ENCODE measurements around the gene SLIT3. TPM values are rescaled to one million over a fixed set of nuclear protein-coding genes. Genes with fewer than 3 reads are reported as not detected.

The SLIT3 gene
- total and polyA plus RNA-seq, 2 donors (not counting 3 experiments of a cell fraction or from before 2014, with no cell fraction given): 0.90 to 1.0 TPM

- no TSS peak for BruUV-seq (replicated peaks)
- Histone ChIP-seq H3K9me1 (replicated peaks; ENCODE audit: control insufficient read depth, extremely low read depth, insufficient read depth, low read length) (no peaks in the 10 kb centered on the region), H3K4me3 (replicated peaks in 1 of 3; ENCODE audit: insufficient read depth in 1 of 3, low read depth in 1 of 3, low read length in 3 of 3) (no peak overlapping the region), H3K9ac (replicated peaks; ENCODE audit: extremely low read depth, insufficient read depth, low read length) (no peak overlapping the region), H2AFZ (ENCODE audit: low read depth, low read length) (no peak overlapping the region), H4K20me1 (replicated peaks; ENCODE audit: control insufficient read depth, extremely low read depth, insufficient read depth, low read length) (no peaks in the 10 kb centered on the region), H3K4me1 (ENCODE audit: control insufficient read depth, extremely low read depth, insufficient read depth, low read length) (no peaks in the 10 kb centered on the region), H3K9me3 (replicated peaks; ENCODE audit: control insufficient read depth, insufficient read depth, low read length) (no peaks in the 10 kb centered on the region), H3K36me3 (ENCODE audit: control insufficient read depth in 2 of 2, extremely low read depth in 1 of 2, insufficient read depth in 2 of 2, low read length in 2 of 2) (no peaks in the 10 kb centered on the region), H3K79me2 (ENCODE audit: control insufficient read depth, insufficient read depth, low read length) (no peaks in the 10 kb centered on the region), H3K27me3 (ENCODE audit: control insufficient read depth in 2 of 2, insufficient read depth in 2 of 2, low read length in 2 of 2) (no peaks in the 10 kb centered on the region), H3K4me2 (ENCODE audit: insufficient read depth, low read length) (no peak overlapping the region), H3K27ac (ENCODE audit: insufficient read depth, low read depth, low read length) (no peak overlapping the region)
- dilution Hi-C loops (cut with MboI; ENCODE audit: extremely low pct_ligation_motif_present, low sequenced_read_pairs) (no loop called here), intact Hi-C loops (cut with micrococcal nuclease) (no loop called here)
- TF ChIP-seq MYC (IDR thresholded peaks at IDR 0.05; ENCODE audit: low read depth, low read length): no peak
- TF ChIP-seq EZH2 (IDR thresholded peaks at IDR 0.05; ENCODE audit: borderline replicate concordance, low read depth, low read length, severe bottlenecking): no peak
- TF ChIP-seq MAX (IDR thresholded peaks at IDR 0.05; ENCODE audit: insufficient read depth, insufficient read length): no peak
- TF ChIP-seq JUN (IDR thresholded peaks at IDR 0.05; ENCODE audit: borderline replicate concordance, insufficient read depth, insufficient read length, low read depth): no peak
- no peak for TF ChIP-seq GATA2 (IDR thresholded peaks at IDR 0.05; ENCODE audit: insufficient read depth, insufficient read length, low read depth, low read length)
- TF ChIP-seq FOS (IDR thresholded peaks at IDR 0.05; ENCODE audit: borderline replicate concordance, insufficient read depth, low read length): no peak
- no peak for TF ChIP-seq POLR2A (IDR thresholded peaks at IDR 0.05; ENCODE audit: low read depth, low read length)
- TF ChIP-seq CTCF (IDR thresholded peaks at IDR 0.05; ENCODE audit: extremely low read depth in 1 of 2, insufficient read depth in 1 of 2, low read depth in 1 of 2, low read length in 2 of 2): no peak
- no peak for TF ChIP-seq POLR2AphosphoS5 (IDR thresholded peaks at IDR 0.05; ENCODE audit: insufficient read depth, low read depth, low read length)
- DNase-seq (ENCODE audit: low read depth, low spot score) (no peak), FAIRE-seq (no peak)
- POLR2A ChIA-PET: no interaction called here
- CTCF ChIA-PET: interaction anchor here (2.1 kb wide), 1 partner anchor 9 kb away, joined by 5 read pairs; no protein-coding TSS in a partner anchor
Observed at GRCh38 chr5:168895295-168896071, 405.5 kb downstream of the SLIT3 start.
